ENCODE data around the gene EXOSC6.

DNA sequence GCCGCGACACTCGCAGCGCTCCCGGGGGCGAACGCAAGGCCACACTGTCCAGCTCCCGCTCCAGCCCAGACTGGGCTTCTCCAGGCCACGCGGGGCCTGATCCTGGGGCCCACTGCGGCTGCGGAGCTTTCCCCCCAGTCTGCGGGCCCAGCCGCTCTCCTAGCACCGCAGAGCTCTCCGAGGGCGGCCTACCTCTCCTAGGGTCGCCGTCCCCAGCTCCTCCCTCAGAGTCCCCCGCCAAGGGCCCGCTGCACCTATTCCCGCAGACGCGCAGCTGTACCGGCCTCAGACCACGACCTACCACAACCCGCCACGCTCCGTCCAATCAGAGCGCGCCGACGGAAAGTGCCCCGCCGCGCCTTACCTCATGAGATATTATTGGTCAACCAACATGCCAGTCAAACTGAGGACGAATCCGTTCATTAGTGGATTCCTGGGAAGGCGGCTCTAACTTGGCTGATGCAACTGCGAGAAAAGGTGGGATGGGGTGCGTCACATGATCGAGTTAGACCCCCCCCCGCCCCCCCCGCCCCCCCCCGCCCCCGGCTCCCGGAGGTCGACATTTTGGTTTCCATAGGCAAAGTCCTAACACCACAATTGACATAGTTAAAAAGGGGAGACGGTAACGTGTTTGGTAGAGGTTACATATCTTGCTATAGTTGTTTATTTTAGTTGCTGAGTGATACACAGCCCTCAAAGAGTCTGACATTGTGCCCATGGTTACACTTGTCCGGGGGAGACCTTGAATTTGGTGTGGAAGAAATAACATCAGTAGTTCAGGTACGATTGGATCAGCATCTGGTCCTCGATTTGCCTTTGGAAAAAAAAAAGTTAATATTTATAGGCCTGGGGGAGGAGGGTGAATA, 37.7 kb upstream of the EXOSC6 start, which contains the start of gene AARS1:
- TF ChIP-seq, protein P1, sequence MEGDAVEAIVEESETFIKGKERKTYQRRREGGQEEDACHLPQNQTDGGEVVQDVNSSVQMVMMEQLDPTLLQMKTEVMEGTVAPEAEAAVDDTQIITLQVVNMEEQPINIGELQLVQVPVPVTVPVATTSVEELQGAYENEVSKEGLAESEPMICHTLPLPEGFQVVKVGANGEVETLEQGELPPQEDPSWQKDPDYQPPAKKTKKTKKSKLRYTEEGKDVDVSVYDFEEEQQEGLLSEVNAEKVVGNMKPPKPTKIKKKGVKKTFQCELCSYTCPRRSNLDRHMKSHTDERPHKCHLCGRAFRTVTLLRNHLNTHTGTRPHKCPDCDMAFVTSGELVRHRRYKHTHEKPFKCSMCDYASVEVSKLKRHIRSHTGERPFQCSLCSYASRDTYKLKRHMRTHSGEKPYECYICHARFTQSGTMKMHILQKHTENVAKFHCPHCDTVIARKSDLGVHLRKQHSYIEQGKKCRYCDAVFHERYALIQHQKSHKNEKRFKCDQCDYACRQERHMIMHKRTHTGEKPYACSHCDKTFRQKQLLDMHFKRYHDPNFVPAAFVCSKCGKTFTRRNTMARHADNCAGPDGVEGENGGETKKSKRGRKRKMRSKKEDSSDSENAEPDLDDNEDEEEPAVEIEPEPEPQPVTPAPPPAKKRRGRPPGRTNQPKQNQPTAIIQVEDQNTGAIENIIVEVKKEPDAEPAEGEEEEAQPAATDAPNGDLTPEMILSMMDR (IDR thresholded peaks at IDR 0.05): no peak
- TF ChIP-seq EZH2phosphoT487 (IDR thresholded peaks at IDR 0.05): no peak

Measured in neural progenitor cell (in vitro differentiated cells).